H1 (cell line): ENCODE measurements around the gene THBS3. TPM values are rescaled to one million over a fixed set of nuclear protein-coding genes. Genes with fewer than 3 reads are reported as not detected.

Source experiments
- BACH1 ChIP-seq: IDR thresholded peaks from 2 replicates; pipeline ENCODE4 v1.6.1; 2012; ENCODE audit warnings: low read length, improper control_type of control experiment
- CHD7 ChIP-seq: fragments of 300-600 bp; sonication (generic); IDR thresholded peaks from 2 replicates; pipeline ENCODE4 v1.7.1; 2012; ENCODE audit warnings: low read length, moderate library complexity, mild to moderate bottlenecking, inconsistent platforms; ENCODE audit not compliant: insufficient replicate concordance
- KDM5A ChIP-seq: fragments of 200-600 bp; IDR thresholded peaks from 2 replicates; pipeline ENCODE4 v1.7.1; 2012; ENCODE audit warnings: mild to moderate bottlenecking, low read length, inconsistent platforms, mixed read lengths
- POLR2AphosphoS5 ChIP-seq: IDR thresholded peaks from 2 replicates; pipeline ENCODE4 v1.6.1; 2011; ENCODE audit warnings: low read depth, low read length
- RAD21 ChIP-seq, 2 experiments: IDR thresholded peaks in 1 of 2; conservative IDR thresholded peaks in 1 of 2; 2 replicates each; pipeline ENCODE4 v1.6.1; 2011; ENCODE audit warnings: low read depth in 2 of 2, low read length in 2 of 2, improper control_type of control experiment in 1 of 2, inconsistent platforms in 1 of 2, mild to moderate bottlenecking in 1 of 2, moderate library complexity in 1 of 2
- TAF7 ChIP-seq: optimal IDR thresholded peaks from 2 replicates; pipeline ENCODE3; 2011; ENCODE audit warnings: low read depth, mild to moderate bottlenecking, inconsistent platforms, low read length, moderate library complexity, borderline replicate concordance
- USF2 ChIP-seq: IDR thresholded peaks from 2 replicates; pipeline ENCODE4 v1.6.1; 2011; ENCODE audit warnings: low read length, improper control_type of control experiment
- polyA plus RNA-seq, 7 experiments: library from polyadenylated mRNA; depleted of rRNA in 3 of 7; stranded (reverse) in 5 of 7; unstranded in 2 of 7; fragments of >200 nt in 5 of 7; fragments of 200-250 nt in 2 of 7; gene quantifications; 1 replicate in 5 of 7; 2 replicates in 1 of 7; 4 replicates in 1 of 7; pipeline versions ENCODE4 v1.2.1 to v1.2.3, GENCODE V29; 2011 to 2013; ENCODE audit warnings: missing spikeins in 2 of 7, mixed read lengths in 2 of 7
- total RNA-seq: library from RNA; stranded (reverse); fragmentation: NEBNext Ultra II Directional; extraction: Animal tissue kit (Norgen Biotek cat#: 25700); gene quantifications from 2 replicates; pipeline ENCODE4 v1.2.1, GENCODE V29; 2021

THBS3 gene
- total and polyA plus RNA-seq, 2 of the 8 experiments (the other 6 are each of a cell fraction or from before 2014, with no cell fraction given), result 3.0 to 3.5 TPM

GRCh38 chr1:155206891-155207805, 549 bp downstream of the THBS3 start (continued):
- TF ChIP-seq CHD7 (no peak), KDM5A (no peak), BACH1 (peak; percentile 75), RAD21 (IDR thresholded peaks at IDR 0.05 in 1 of 2, conservative IDR thresholded peaks at IDR 0.05 in 1 of 2; ENCODE audit: low read depth in 2 of 2, low read length in 2 of 2) (peak; percentile 55 to 64), POLR2AphosphoS5 (peak; percentile 79), USF2 (0 out of 2 replicates have a peak, but pooled peaks have one; percentile 40), TAF7 (peak; percentile 42)
